NCI-H446 treated with DMSO at 0.1 percent for 48 hours (cell line): ENCODE measurements around the gene SHLD3.
"Not testable (repeated sequence)": the region's sequence is repeated elsewhere in the genome, so short reads cannot be mapped to it uniquely, and the experiment has no call there.

Experiments
- DNase-seq: peaks from one replicate; lab custom pipeline; 2025; lab: John Stamatoyannopoulos, UW

The SHLD3 gene

GRCh38 chr5:65676056-65676455, 51.2 kb downstream of the SHLD3 start:
- not testable (repeated sequence) for DNase-seq
